HL-60 (cell line): Measurements from ENCODE around the gene FAM120A.

Experiments used
- POLR2AphosphoS5 ChIP-seq: IDR thresholded peaks from 2 replicates; pipeline ENCODE4 v1.6.1; 2012; ENCODE audit warnings: low read depth
- SPI1 ChIP-seq: IDR thresholded peaks from 2 replicates; pipeline ENCODE4 v1.6.1; 2012; ENCODE audit warnings: low read depth, mild to moderate bottlenecking, borderline replicate concordance
- TF ChIP-seq, protein P1 (sequence below): IDR thresholded peaks from one replicate; pipeline ENCODE4 v1.5.1; 2011; ENCODE audit warnings: low read length, control low read depth, inconsistent platforms; ENCODE audit not compliant: insufficient read depth

DNA sequence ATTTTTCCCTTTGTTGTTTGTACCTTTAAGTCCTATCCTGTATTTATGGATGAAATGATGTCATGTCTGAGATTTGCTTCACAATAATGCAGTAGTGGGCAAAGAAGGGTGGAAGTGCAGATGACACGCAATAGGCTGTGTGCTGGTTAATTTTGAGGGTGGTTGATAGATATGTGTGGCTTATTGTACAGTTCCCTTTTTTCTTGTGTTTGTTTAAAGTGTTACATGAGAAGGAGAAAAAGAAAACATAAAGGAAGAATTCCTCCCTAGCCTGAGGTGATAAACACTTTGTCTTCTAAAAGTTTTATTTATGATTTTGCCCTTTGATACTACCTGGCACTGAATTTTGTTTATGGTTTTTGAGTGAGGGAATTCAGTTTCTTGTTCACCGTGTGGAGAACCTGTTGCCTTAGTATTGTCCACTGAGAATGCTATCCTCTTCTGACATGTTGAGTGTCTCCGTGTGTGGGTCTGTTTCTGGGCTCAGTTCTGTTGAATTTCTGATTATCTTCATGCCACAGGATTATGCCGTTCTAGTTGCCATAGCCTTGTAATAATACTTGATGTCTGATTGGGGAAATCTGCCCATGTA is 54.2 kb downstream of the FAM120A start:
- TF ChIP-seq POLR2AphosphoS5 (no peak), SPI1 (peak; percentile 95)
- TF ChIP-seq, protein P1, sequence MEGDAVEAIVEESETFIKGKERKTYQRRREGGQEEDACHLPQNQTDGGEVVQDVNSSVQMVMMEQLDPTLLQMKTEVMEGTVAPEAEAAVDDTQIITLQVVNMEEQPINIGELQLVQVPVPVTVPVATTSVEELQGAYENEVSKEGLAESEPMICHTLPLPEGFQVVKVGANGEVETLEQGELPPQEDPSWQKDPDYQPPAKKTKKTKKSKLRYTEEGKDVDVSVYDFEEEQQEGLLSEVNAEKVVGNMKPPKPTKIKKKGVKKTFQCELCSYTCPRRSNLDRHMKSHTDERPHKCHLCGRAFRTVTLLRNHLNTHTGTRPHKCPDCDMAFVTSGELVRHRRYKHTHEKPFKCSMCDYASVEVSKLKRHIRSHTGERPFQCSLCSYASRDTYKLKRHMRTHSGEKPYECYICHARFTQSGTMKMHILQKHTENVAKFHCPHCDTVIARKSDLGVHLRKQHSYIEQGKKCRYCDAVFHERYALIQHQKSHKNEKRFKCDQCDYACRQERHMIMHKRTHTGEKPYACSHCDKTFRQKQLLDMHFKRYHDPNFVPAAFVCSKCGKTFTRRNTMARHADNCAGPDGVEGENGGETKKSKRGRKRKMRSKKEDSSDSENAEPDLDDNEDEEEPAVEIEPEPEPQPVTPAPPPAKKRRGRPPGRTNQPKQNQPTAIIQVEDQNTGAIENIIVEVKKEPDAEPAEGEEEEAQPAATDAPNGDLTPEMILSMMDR: no peak
